Aorta (tissue), 5 donors: ENCODE measurements around the gene MRPL51. TPM values are rescaled to one million over a fixed set of nuclear protein-coding genes. Genes with fewer than 3 reads are reported as not detected.

Experiments used
- ATAC-seq: fragments of 200-7000 bp; cut with Tn5 transposase; one replicate; pipeline ENCODE4 v1.9.1; 2022; ENCODE audit warnings: moderate library complexity; ENCODE audit not compliant: low FRiP score
- DNase-seq, 2 donors: peaks; one replicate each; pipeline ENCODE4 v3.0.0-alpha.2; 2020
- H3K27ac ChIP-seq, 2 donors: one replicate each; pipeline ENCODE4 v1.5.1; 2013; ENCODE audit warnings: low read length in 2 of 2, mild to moderate bottlenecking in 2 of 2, moderate library complexity in 2 of 2, control low read depth in 1 of 2, inconsistent platforms in 1 of 2, low read depth in 1 of 2
- H3K27me3 ChIP-seq, 2 donors: one replicate each; pipeline ENCODE4 v1.6.1; 2013; ENCODE audit warnings: control low read depth in 1 of 2, low read length in 1 of 2, mild to moderate bottlenecking in 1 of 2, moderate library complexity in 1 of 2; ENCODE audit not compliant: insufficient read depth in 2 of 2, control insufficient read depth in 1 of 2
- H3K36me3 ChIP-seq, 2 donors: one replicate each; pipeline ENCODE4 v1.6.1; 2013; ENCODE audit warnings: control low read depth in 1 of 2, low read length in 1 of 2, mild to moderate bottlenecking in 1 of 2; ENCODE audit not compliant: insufficient read depth in 2 of 2, control insufficient read depth in 1 of 2
- H3K4me1 ChIP-seq, 2 donors: one replicate each; pipeline ENCODE4 v1.6.1; 2013; ENCODE audit warnings: low read length in 2 of 2, control low read depth in 1 of 2, mild to moderate bottlenecking in 1 of 2, moderate library complexity in 1 of 2; ENCODE audit not compliant: insufficient read depth in 2 of 2, control insufficient read depth in 1 of 2
- H3K4me3 ChIP-seq, 2 donors: one replicate each; pipeline ENCODE4 v1.5.1; 2013; ENCODE audit warnings: low read length in 2 of 2, control low read depth in 1 of 2, mild to moderate bottlenecking in 1 of 2
- H3K9me3 ChIP-seq: one replicate; pipeline ENCODE4 v1.6.1; 2013; ENCODE audit warnings: mild to moderate bottlenecking, low read length; ENCODE audit not compliant: control insufficient read depth
- WGBS, 2 donors: extraction: QIAGEN DNeasy Blood & Tissue Kit; methylation state at CpG; one replicate each; pipeline ENCODE4 v1.1.7; 2013; 5-methylcytosine and 5-hydroxymethylcytosine counted together
- intact Hi-C, 2 donors: fragments of 100-400 bp; cut with DNase I; formaldehyde crosslinking; loops; one replicate each; pipeline versions ENCODE4 v1.14.2 to v1.15.0; 2022
- polyA plus RNA-seq, 2 donors: library from polyadenylated mRNA; stranded (reverse); fragments of 200-250 nt; gene quantifications; one replicate each; pipeline ENCODE4 v1.2.3, GENCODE V29; 2013
- total RNA-seq, 2 donors: library from RNA; stranded (reverse); fragmentation: NEBNext Ultra II Directional; extraction: Animal tissue kit (Norgen Biotek cat#: 25700); gene quantifications; one replicate each; pipeline ENCODE4 v1.2.1, GENCODE V29; 2021
- donor health status: healthy with polysubstance abuse.
- donor health status: Bipolar disorder and iron deficiency.
- donor health status: DM: no; HTN: no; CAD: no.
- donor health status: DM: no; HTN: no; CAD: no.
- donor health status: DM: yes; HTN: yes; CAD: no.

The MRPL51 gene
- total and polyA plus RNA-seq, 4 donors, result 91.8 to 283 (median 110) TPM

DNA sequence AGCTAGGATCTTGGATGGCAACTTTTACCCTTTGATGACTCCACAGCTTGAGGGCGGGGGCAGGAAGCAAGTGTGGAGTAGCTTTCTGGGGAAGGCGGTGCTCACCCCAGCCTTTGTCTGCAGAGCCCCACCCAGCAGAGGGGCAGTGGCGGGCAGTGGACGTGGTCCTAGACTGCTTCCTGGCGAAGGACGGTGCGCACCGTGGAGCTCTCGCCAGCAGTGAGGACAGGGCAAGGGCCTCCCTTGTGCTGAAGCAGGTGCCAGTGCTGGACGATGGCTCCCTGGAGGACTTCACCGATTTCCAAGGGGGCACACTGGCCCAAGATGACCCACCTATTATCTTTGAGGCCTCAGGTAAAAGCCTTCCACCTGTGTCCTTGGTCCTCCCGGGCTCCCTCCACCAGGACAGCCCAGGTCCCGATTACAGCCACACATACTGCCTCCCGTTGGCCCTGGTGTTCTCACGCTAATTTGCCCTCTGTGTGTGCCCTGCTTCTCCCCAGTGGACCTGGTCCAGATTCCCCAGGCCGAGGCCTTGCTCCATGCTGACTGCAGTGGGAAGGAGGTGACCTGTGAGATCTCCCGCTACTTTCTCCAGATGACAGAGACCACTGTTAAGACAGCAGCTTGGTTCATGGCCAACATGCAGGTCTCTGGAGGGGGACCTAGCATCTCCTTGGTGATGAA, 40.0 kb downstream of the MRPL51 start:
- H3K36me3 ChIP-seq, result peaks cover 0 to 2% of the 10 kb centered on the region in 2 donors
- H3K4me1 ChIP-seq, result no peaks in the 10 kb centered on the region
- WGBS, 2 donors, result 64 to 68% methylated on average over 17 of the region's 17 CpGs
- no peaks in the 10 kb centered on the region for H3K9me3 ChIP-seq
- ATAC-seq, result no peak
- no peaks in the 10 kb centered on the region for H3K27me3 ChIP-seq
- H3K27ac ChIP-seq, result peak overlapping the region in 1 of 2 donors; percentile 22
- no peak overlapping the region for H3K4me3 ChIP-seq
- peak in 1 of 2 donors; percentile 73 for DNase-seq
- intact Hi-C loops, result no loop called here

GRCh38 chr12:6452245-6452943, 40.7 kb downstream of the MRPL51 start:
- no peaks in the 10 kb centered on the region for H3K4me1 ChIP-seq
- no peaks in the 10 kb centered on the region for H3K9me3 ChIP-seq
- H3K27ac ChIP-seq, result peak overlapping the region; percentile 47 to 89
- peaks cover 0 to under 1% of the 10 kb centered on the region in 2 donors for H3K36me3 ChIP-seq
- ATAC-seq (peak; percentile 40), DNase-seq (peak in 1 of 2 donors; percentile 76)
- intact Hi-C loops, result no loop called here
- 7 to 8% methylated on average over 9 of the region's 9 CpGs for WGBS, 2 donors
- no peaks in the 10 kb centered on the region for H3K27me3 ChIP-seq
- peak overlapping the region; percentile 57 to 62 for H3K4me3 ChIP-seq

GRCh38 chr12:6451348-6452244, 41.5 kb downstream of the MRPL51 start, which contains the start of gene TAPBPL:
TAPBPL (plus strand) TSS chr12:6452042; CDS start chr12:6452249, 207 bp downstream.
- 1% methylated on average over 27 of the region's 27 CpGs for WGBS, 2 donors
- DNase-seq (peak; percentile 89 to 90), ATAC-seq (peak; percentile 92)
- H3K36me3 ChIP-seq, result no peaks in the 10 kb centered on the region
- intact Hi-C loops, result no loop called here
- H3K27ac ChIP-seq, result peak within 1 kb of the TSS; percentile 47 to 89
- no peaks in the 10 kb centered on the region for H3K4me1 ChIP-seq
- H3K27me3 ChIP-seq, result no peaks in the 10 kb centered on the region
- no peaks in the 10 kb centered on the region for H3K9me3 ChIP-seq
- H3K4me3 ChIP-seq, result peak within 1 kb of the TSS; percentile 57 to 62

GRCh38 chr12:6450869-6451347, 42.2 kb downstream of the MRPL51 start:
- Histone ChIP-seq H3K4me1 (no peaks in the 10 kb centered on the region), H3K36me3 (no peaks in the 10 kb centered on the region), H3K9me3 (no peaks in the 10 kb centered on the region), H3K27ac (peak overlapping the region; percentile 17 to 89), H3K27me3 (no peaks in the 10 kb centered on the region), H3K4me3 (peak overlapping the region; percentile 14 to 62)
- intact Hi-C loops, result no loop called here
- DNase-seq (no peak), ATAC-seq (peak; percentile 36)
- WGBS, 2 donors, result 0 to 2% methylated on average over 11 of the region's 11 CpGs

- Histone ChIP-seq H3K9me3 (no peaks in the 10 kb centered on the region), H3K27ac (no peak overlapping the region), H3K27me3 (no peaks in the 10 kb centered on the region), H3K4me1 (no peaks in the 10 kb centered on the region), H3K36me3 (no peaks in the 10 kb centered on the region), H3K4me3 (peak overlapping the region; percentile 14 to 62)
- WGBS, 2 donors, result 57% methylated on average over 16 of the region's 16 CpGs
- DNase-seq, result peak in 1 of 2 donors; percentile 51
- intact Hi-C loops, result no loop called here
- ATAC-seq, result no peak
Observed at GRCh38 chr12:6450091-6450868, 42.8 kb downstream of the MRPL51 start.

DNA sequence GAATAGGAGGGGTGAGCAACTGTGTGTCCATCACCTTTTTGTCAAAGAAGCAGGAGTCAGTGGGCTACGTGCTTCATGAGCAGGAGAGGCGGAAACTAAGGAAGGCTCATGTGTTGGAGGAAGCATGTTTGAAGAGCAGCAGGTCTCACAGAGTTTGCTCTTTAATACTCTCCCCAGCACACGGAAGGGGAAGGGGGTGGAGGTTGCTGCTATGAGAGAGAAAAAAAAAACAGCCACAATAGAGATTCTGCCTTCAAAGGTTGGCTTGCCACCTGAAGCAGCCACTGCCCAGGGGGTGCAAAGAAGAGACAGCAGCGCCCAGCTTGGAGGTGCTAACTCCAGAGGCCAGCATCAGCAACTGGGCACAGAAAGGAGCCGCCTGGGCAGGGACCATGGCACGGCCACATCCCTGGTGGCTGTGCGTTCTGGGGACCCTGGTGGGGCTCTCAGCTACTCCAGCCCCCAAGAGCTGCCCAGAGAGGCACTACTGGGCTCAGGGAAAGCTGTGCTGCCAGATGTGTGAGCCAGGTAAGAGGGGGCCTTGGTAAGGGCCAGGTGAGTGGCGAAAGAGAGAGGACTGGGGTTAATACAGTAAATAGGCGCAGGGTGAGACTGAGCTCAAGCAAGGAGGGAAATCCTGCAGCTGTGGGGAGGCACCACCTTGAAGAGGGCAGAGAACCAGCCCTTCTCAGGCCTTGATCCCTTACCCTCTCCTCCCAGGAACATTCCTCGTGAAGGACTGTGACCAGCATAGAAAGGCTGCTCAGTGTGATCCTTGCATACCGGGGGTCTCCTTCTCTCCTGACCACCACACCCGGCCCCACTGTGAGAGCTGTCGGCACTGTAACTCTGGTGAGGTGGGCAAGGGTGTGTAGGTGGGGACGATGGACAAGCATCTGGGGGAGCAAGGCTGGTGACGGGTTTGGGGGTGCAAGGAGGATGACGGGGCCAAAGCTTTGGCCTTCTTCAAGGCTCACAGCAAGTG, 48.1 kb downstream of the MRPL51 start, which contains the start of gene CD27:
Gene CD27 (plus strand): TSS at position 252 of the 985 bp plus-strand sequence. CDS start 141 bp downstream, at position 393.
- intact Hi-C loops, result no loop called here
- no peaks in the 10 kb centered on the region for H3K4me1 ChIP-seq
- H3K36me3 ChIP-seq, result no peaks in the 10 kb centered on the region
- ATAC-seq (no peak), DNase-seq (peak in 1 of 2 donors; percentile 67)
- H3K27me3 ChIP-seq, result no peaks in the 10 kb centered on the region
- WGBS, 2 donors, result 83 to 84% methylated on average over 16 of the region's 16 CpGs
- H3K4me3 ChIP-seq, result no peak within 1 kb of the TSS
- no peaks in the 10 kb centered on the region for H3K9me3 ChIP-seq
- no peak within 1 kb of the TSS for H3K27ac ChIP-seq

- Histone ChIP-seq H3K27me3 (no peaks in the 10 kb centered on the region), H3K36me3 (no peaks in the 10 kb centered on the region), H3K27ac (no peak overlapping the region), H3K9me3 (no peaks in the 10 kb centered on the region), H3K4me1 (no peaks in the 10 kb centered on the region), H3K4me3 (no peak overlapping the region)
- peak in 1 of 2 donors; percentile 16 for DNase-seq
- WGBS, 2 donors, result 77 to 80% methylated on average over 4 of the region's 4 CpGs
- no peak for ATAC-seq
- intact Hi-C loops, result no loop called here
Observed at GRCh38 chr12:6444031-6444430, 49.0 kb downstream of the MRPL51 start.
